Activated CD8-positive, alpha-beta memory T cell treated with anti-CD3 and anti-CD28 coated beads for 4 hours (primary cell): Measurements from ENCODE around the gene EIF5B.

ENCODE experiments used
- DNase-seq, 2 donors: peaks; one replicate each; pipeline ENCODE4 v3.0.0-alpha.2; 2020; ENCODE audit warnings: low read depth in 2 of 2

The EIF5B gene

DNA sequence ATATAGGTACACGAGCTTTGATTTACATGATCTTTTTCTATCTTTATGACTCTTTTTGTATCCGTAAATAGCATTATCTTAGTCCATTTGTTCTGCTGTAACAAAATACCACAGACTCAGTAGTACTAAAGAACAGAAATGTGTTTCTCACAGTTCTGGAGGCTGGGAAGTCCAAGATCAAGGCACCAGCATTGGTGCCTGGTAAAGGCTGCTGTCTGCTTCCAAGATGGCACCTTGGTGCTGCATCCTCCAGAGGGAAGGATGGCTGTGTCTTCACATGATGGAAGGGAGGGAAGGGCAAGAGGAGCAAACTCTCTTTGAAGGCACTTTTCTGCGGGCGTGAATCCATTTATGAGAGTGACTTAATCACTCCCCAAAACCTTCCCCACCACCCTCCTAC lies 36.0 kb downstream of the EIF5B start:
- no peak for DNase-seq

DNA sequence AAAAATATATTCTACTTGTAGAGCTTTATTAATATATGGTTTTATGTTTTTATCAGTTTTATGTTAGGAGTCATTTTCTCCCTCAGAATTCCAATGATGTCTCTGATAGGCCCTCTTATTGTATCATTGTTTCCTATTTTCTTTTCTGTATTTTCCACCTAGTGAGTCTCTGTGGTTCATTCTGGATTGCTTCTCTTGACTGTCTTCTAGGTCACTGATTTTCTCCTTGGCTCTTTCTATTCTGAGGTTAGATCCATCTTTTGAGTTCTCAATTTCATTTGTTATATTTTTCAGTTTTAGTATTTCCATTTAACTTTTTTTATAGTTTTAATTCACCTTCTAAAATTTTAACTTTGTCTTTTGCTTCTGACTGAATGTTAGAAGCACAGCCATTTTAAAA lies 37.6 kb downstream of the EIF5B start:
- no peak for DNase-seq

DNA sequence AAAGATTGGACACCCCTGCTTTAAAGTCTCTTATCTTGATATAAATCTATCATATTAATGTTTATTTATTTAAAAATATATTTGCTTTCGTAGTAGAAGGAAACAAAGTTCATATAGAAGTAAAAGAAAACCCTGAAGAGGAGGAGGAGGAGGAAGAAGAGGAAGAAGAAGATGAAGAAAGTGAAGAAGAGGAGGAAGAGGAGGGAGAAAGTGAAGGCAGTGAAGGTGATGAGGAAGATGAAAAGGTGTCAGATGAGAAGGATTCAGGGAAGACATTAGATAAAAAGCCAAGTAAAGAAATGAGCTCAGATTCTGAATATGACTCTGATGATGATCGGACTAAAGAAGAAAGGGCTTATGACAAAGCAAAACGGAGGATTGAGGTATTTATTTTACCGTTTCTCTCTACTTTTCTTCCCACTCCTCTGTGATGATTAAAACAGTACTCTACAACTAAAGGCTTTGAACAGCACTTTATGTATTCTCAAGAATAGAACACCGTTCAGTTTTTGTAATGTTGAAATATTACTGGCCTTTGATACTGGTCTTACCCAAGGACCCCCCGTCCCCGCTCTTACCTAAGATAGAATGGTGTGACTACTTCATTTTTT lies 39.2 kb downstream of the EIF5B start:
- no peak for DNase-seq

DNA sequence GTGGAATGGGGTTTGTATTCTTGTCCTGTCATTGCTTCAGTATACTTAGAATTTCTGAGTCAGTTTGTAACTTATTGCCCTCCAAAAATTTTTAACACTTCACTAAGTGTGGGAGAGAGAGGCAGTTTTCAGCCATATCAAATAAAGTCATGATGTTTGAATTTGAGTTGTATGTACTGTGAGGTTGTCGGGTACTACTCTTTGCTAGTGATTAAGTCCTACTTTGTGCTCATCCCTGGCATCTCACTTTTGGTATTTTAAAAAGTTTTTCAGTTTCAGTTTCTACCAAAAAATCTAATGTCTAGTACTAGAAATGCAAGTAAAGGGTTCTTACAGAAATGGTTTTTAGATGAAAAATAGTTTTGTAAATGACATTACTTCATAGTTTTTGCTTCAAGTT lies 40.7 kb downstream of the EIF5B start:
- DNase-seq, result no peak

DNA sequence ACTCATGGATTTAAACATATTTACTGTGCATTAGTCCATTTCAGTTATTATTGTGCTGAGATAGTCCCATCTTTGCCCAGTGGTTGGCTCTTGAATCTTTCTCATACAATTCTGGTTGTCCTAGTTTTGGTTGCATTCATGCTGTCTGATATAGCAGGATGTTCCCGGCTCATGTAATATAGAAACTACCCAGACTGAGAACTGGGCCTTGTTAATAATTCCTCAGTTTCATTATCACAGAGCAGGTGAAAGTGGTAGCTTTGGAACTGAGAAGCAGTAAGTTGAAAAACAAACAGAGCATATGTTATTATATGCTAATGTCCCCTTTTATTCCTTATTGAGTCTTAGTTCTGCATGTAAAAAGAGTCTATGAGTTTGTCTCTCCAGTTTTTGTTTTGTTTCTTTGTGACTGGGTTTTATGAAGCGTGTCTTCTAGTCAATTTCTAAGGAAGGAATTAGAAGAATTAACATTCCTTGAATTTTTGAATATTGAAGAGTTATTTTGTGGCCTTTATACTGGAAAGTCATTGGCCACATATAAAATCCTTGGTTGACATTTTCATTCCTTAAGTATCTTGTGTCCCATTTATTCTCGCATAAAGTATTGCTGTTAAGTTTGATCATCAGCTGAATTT lies 43.3 kb downstream of the EIF5B start:
- no peak for DNase-seq

DNA sequence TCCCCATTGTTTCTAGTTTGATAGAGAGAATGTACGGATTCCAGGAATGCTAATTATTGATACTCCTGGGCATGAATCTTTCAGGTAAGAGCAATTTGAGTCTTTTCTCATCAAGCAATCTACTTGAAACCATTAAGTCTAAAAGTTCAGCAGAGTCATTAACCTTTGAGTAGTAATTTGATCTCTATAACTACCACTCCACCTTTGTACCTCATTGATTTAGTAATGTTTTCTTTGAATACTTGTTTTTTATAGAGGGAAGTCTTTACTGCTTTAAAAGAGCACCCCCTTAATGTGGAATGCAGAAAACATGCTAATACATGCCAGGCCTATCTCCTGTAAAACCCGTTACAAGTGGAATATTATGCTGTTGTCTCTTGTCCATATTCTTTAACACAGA lies 45.0 kb downstream of the EIF5B start:
- DNase-seq, result no peak

DNA sequence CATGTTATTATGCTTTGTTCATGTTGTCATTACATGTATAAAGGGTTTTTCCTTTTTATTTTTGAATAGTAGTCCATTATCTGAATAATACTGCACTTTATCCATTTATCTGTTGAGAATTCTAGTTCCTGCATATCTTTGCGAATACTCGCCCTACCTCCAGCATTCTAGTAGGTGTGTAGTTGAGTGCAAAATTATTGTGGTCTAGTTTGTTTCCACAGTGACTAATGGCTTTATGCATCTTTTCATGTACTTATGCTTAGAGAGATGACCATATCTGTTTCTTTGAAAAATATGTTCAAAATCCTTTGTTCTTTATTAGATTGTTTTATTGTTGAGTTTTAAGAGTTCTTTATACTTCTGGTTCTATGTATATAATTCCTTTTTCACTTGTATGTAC lies 48.8 kb downstream of the EIF5B start:
- DNase-seq, result no peak

DNA sequence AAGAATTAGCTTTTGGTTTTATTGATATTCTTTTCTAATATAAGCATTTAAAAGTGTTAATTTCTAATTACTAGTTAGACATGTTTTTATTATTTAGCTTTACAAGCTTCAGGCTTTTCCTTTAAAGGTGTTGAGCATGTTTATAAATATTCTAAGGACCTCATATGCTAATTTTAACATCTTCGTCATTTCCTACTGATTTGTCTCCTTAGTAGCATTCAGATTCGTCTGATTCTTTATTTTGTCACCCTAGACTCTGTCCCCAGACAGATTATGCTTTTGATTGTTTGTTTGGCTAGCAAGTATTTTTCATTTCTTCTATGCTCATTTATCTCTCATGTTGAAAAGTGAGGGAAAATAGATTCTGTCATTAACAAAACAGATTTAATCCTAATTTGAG lies 51.7 kb downstream of the EIF5B start:
- DNase-seq, result no peak

DNA sequence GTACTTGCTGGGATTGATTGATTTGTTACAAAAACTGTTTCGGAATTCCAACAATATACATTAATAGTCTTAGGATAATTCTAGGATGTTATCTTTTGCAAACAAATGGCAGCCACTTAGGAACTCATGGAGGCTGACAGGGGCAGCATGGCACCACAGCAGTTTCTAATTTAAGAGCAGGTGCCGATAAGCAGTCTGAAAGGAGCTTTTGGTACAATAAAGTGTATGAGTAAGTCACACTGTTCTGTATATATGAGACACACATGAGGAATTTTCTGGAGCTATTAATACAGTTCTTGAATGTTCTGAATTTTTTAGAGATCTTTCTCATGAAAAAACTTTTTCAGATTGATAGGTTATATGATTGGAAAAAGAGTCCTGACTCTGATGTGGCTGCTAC lies 52.2 kb downstream of the EIF5B start:
- no peak for DNase-seq

DNA sequence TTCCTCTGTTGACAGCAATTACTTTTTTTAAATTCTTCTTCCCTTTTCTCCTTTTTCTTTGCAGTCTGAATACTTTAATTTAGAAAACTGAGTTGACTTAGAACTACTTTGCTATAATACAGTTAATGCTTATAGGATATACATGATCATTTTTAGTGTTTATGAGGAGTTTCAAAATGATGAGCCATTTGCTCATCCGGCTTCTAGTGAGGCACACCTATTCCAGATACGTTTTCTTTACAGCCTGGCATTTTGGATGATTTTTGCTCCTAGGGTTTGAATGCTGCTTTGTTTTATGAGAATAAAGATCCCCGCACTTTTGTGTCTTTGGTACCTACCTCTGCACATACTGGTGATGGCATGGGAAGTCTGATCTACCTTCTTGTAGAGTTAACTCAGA lies 52.8 kb downstream of the EIF5B start:
- DNase-seq, result no peak

DNA sequence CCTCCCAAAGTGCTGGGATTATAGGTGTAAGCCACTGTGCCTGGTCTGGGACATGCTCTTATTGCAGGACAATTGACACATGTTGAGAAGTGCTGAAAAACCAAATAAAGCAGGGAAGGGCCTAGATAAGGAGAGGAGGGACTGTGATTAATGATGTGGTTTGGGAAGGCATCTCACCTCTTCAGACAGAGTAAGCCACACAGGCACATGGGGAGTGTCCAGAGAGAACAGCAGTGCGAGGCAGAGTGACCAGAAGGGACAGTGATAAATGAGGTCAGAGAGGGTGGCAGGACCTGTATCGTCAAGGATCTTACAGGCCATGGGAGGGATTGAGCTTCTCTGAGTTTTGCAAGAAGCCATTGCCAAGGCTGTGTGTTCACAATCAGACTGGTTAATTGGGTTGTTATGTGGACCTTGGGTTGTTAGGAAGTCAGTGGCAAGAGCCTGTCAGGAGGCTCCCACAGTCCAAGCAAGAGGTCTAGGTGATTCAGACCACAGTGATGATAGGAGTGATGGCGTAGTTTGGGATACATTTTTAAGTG lies 58.5 kb downstream of the EIF5B start:
- DNase-seq, result no peak

DNA sequence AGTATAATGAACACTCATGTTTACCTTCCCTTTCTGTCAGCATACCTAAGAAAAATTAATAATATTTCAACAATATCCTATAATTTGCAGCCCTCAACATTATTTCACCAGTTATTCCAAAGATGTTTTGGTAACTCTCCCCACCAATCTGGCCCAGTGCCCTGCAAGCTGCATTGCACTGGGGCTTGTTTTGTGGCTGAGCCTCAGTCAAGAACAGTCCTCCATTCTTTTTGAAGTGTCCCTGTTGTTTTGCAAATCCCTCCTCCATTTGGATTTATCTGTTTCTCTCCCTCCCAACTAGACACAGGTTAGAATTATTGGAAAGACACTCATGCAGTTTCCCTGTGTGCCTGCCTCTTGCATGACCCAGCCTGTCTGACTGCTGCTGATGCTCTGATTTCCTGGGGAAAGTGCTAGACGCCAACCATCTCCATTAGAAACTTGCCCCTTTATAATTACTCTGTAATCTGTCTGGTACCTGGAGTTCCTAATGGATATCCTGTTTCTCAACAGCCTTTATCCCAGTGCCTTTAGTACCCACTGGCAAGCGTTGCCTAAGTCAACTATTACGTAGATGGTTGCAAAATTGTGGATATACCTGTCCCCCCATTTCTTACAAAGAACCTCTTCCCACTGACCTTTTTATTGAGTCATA lies 60.2 kb downstream of the EIF5B start:
- no peak for DNase-seq

DNA sequence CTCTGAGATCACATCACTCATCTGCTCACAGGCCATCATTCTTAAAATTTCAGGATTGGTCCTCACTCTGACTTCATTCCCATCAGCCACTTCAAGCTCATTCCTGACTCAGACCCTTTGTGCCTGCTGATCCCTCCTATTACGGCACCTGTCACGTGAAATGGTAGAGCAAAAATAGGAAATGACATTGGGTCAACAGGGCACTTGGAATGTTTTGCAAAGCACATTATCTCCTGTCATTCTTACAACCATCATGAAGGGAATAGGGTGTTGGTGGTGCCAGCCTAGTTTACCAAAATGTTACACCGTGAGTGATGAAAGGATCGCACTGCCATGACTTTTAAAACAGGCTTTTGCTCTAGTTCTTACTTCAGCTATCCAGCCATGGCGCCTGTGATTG lies 61.1 kb downstream of the EIF5B start:
- DNase-seq, result no peak

DNA sequence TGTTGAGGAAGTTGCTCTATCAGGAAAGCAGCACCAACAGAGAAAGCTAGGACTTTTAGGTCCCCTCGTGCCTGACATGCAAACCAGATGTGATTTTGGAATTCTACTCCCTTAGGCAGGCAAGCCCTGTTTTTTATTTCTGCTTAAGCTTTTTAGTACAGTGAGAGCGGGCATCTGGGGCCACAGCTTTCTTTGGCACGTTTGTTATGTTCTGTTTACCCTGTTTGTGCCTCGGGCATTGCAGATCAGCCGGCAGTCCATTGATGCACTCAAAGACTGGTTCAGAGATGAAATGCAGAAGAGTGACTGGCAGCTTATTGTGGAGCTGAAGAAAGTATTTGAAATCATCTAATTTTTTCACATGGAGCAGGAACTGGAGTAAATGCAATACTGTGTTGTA lies 61.9 kb downstream of the EIF5B start:
- DNase-seq, result no peak

DNA sequence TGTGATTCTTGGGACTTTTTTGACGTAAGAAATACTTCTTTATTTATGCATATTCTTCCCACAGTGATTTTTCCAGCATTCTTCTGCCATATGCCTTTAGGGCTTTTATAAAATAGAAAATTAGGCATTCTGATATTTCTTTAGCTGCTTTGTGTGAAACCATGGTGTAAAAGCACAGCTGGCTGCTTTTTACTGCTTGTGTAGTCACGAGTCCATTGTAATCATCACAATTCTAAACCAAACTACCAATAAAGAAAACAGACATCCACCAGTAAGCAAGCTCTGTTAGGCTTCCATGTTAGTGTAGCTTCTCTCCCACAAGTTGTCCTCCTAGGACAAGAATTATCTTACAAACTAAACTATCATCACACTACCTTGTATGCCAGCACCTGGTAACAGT lies 62.6 kb downstream of the EIF5B start:
- no peak for DNase-seq

DNA sequence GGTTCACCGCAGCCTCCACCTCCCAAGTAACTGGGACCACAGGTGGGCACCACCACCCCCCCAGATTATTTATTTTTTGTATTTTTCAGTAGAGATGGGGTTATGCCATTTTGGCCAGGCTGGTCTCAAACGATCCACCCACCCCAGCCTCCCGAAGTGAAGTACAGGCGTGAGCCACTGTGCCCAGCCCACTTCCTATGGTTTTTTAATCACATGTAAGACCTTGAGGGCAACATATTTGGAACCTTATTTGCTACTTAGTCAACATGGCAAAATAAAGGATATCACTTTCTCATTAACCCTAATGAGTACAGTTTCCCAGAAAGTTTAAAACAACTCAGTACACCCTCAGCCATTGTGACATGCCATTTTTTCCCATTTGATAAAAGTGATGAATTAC lies 64.7 kb downstream of the EIF5B start:
- no peak for DNase-seq

DNA sequence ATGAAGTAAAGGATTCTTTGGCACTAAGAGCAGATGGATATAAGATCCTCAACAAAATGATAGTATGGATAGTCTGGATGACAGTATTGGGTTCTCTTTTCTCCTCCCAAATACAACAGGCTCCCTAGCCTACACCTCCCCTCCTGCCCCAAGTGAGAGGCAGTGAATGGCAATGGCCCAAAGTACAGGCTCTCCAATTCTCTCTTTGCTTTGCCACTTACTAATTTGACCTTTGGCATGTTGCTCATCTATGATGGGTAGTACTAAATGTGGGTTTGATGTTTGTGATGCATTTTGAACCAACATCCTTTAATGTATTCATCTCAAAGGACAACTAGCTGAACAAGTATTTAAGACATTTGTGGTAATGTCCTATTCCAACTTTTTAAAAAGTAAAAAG lies 65.9 kb downstream of the EIF5B start:
- DNase-seq, result no peak

DNA sequence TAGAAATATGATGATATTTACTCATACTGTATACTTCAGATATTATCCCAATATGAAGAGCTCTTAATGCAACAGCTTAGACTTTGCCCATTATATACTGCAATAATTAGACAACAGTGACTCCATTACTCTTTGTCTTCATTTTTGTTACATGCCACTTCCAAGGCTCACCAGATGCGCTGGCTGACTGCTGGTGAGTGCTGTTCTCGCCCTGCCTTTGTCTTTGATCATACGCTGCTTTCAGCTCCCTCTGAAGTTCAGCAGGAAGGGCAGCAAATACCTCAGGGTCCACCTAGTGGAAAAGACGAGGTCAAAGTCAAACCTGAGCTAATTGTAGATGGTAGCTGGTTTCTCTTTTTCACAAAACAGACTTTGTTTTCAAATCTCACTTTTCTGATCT lies 66.3 kb downstream of the EIF5B start:
- no peak for DNase-seq

DNA sequence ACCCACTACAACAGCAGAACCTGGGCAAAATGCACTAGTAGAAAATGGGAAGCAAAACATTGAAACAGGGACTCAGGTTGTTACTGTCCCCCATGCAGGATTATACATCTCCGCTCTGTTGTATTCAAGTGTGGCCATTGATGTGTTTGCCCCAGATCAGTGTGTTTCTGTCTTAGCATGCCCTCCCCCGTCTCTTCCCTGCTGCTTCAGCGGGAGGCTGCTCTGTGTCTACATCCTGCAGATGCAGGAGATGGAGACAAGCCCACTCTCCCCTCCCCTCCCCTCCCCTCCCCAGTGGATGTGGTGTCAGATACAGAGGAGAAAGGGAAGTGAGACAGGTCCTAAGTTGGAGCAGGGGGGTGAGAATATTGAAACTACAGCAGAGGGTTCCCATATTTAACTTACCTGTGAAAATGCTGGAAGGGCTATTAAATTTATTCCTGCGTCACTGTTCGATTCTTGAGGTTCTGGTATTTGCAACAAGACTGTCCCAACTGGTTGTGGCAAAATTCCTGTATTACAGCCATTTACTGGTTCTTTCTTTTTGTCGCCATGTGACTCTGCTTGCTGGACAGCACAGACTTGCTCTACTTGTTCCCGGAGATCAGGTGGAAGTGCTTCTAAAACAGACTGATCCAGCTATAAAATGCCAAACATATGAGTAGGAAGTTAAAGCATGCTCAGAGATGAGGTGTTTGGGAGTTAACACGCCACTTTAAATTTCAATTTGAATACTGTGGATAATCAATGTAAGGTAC lies 67.0 kb downstream of the EIF5B start:
- no peak for DNase-seq

DNA sequence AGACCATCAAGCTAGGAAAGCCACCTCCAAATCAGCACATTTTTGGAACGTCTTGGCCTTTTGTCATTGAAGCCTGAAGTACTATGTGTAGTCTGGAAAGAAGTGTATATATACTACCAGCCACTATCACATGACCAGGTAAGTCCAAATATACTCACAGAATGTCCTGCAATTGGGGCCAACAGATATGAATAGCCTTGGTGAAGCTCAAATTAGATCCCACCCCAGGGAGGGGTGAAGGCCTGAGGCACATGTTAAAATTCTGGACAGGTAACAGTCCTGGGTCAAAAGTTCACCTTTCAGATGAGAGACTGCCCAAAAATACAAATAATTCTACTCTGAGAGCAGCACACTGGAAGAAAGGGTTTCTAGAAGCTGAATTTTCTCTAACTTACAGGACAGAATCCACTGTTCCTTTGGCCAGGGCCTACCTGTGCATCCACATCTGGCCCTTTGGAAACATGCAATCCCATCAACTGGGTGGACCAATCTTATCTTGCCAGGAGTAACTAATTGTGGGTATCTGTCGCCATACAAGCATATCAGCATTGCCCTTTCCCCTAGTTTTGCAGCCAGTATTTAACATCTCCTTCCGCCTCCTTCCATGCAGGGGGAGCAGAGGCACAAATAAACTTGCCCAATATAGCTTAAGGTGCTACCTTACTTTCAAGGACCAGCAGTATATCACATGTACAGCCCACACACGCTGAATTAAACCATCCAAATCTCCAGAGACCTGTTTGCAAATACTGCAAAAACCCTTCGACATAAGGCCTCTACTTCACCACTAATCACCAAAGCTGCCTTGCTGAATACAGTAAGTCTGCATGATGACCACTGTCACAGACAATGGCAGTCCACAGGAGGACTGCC lies 67.8 kb downstream of the EIF5B start:
- DNase-seq, result no peak

DNA sequence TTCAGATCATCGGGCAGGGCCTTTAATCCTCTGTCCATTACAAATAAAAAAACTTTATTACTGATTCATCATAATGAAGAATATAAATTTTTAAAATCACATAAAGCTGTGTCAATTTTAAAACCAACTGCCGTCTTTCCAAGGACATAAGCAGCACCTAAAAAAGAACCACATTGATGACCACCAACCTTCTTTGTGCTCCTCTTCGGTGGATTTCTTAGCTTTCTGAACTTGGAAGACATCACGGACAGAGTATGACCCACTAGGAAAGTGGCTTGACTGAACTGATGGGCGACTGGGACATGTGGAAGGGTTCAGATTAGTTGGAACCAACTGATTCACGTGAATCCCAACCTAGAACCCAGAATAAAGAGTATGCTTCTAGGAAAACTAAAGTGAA lies 68.9 kb downstream of the EIF5B start:
- no peak for DNase-seq

DNA sequence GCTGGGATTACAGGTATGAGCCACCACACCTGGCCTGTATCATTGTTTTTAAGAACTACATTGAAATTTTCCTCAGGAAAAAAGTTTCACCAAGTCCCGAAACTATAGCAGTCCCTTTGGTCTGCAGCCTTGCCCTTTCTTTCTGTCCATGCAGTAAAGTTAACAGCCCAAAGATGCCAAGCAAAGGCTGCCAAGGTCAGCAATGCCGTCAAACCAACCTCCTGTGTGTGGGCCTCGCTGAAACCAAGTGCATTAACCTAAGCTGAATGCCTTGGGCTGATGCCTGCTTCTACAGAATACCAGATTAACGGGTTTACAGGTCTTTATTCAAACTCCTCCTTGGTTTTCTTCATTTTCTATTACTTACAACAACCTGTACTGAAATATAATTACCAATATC lies 73.1 kb downstream of the EIF5B start:
- DNase-seq, result no peak
